Measurements from ENCODE around the gene PDGFC.

The PDGFC gene

DNA sequence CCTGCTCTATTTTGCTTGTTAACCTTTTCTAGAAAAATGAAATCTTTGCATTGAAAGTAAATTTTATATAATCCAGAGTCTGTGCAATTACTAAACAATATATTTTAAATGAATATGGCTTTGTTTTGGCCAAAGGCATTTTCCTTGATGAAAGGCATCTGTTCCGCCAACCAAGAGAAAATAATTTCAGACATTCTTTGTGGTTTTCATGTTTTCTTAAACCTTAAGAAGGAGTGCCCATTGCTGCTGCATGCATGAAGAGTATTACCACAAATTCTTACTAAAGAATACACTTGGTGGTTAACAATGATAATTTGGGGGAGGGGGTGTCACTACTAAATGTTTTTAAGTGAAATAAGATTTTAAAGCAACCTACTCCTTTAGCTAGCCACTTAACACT, 2.7 kb upstream of the PDGFC start:
- DNase-seq (ENCODE audit: low spot score) = no peak

- DNase-seq (ENCODE audit: low spot score) = no peak
Measured at GRCh38 chr4:156972379-156973015, 898 bp upstream of the PDGFC start.

GRCh38 chr4:156971165-156971675, 379 bp downstream of the PDGFC start:
- no peak for DNase-seq (ENCODE audit: low spot score)

DNA sequence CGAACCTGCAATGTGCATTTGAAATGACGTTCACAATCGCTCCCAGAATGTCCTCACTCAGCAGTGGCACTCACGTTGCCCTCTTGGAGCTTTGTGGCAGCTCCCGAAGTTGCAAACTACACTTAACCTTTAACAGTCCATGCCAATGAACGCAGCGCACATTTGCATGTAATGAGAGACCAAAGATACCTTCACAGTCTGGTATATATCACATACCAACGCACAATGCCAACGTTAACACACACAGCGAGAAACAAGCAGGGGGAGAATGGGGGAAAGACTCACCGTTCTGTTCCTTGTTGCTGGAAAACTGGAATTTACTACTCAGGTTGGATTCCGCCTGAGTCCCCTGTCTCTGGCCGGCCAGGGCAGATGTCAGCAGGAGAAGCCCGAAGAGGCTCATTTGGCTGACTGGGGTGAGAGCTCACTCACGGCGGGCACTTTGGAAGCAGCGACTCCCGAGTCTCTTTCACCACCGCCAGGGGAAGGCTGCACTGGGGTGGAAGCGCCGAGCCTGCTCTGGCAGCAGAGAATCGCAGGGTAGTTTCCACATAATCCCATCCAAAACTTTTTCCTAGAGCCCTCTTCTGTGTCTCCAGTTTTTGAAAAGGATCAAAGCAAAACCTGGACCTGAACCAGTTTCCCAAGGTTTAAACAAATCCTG, 966 bp downstream of the PDGFC start:
- DNase-seq (ENCODE audit: low spot score) = no peak

DNA sequence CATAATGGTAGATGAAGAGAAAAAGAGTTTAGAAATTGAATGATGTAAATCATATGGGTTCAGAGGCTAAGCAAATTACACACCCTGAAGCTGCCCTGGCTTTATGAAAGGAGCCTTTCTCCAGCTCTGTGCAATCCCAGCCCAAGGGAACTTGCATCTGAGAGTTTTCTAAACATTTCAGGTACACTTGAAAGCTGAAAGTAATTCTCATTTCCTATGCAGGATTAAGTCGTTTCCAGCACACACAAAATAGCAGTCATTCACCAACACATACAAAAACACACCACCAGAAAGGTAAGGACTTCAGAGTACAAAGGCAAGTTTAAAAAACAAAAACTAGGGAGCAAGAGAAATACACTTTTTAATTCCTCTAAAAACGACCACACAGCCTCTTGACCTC, 1.7 kb downstream of the PDGFC start:
- no peak for DNase-seq (ENCODE audit: low spot score)

- DNase-seq (ENCODE audit: low spot score) = no peak
Measured at GRCh38 chr4:156969101-156969500, 2.5 kb downstream of the PDGFC start.

- peak; percentile 56 for DNase-seq (ENCODE audit: low spot score)
Measured at GRCh38 chr4:156968479-156968984, 3.1 kb downstream of the PDGFC start.

DNA sequence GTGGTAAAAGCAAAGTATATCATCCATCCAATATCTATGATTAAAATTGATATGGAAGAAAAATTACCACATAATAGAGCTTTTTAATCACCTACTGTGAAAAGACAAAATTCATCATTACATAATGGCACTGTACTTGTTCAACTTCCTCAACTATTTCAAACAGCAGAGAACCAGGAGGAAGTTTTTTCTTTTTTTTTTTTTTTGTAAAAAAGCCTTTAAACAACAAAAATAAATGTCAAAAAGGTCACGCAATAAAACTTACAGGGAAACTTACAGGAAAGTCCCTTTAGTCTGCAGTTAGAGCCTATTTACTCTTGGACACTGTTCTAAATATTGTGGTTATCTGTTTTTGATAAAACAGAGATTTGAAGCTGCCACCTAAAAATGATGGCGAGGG, 4.8 kb downstream of the PDGFC start:
- DNase-seq (ENCODE audit: low spot score) = no peak

- no peak for DNase-seq (ENCODE audit: low spot score)
Measured at GRCh38 chr4:156963419-156963818, 8.2 kb downstream of the PDGFC start.

GRCh38 chr4:156962528-156962974, 9.0 kb downstream of the PDGFC start:
- peak; percentile 16 for DNase-seq (ENCODE audit: low spot score)

DNA sequence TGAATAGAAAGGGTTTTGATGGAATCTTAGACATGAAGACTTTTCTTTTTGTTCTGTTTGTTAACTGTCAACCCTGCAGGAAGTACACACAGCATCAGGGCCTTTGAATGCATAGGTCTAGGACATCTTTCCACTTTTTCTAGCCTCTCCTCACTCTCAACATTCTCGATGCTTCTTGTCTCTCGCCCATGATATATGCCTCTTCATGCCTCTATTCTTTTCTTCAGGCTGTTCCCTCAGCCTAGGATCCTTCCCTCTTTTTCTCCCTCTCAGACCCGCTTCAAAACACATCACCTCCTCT, 9.6 kb downstream of the PDGFC start:
- no peak for DNase-seq (ENCODE audit: low spot score)

- no peak for DNase-seq (ENCODE audit: low spot score)
Measured at GRCh38 chr4:156961196-156962057, 10.2 kb downstream of the PDGFC start.

DNA sequence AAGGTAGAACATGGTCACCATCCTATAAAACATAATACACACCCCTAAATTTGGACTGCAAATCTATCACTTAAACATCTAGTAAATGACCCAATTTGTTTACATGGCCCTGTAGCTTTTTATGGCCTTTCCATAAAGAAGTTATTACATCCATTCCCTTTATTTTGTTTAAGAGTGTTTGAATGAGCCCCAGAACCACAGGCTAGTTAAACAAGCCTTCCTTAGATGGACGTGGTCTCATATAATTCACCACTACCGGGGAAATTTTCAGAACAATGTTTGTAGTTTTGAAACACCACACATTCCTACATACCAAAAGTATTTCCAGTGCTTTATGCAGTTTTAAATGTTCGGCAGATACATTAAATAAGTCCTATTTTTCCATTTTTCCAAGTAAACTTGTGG, 12.3 kb downstream of the PDGFC start:
- no peak for DNase-seq (ENCODE audit: low spot score)

DNA sequence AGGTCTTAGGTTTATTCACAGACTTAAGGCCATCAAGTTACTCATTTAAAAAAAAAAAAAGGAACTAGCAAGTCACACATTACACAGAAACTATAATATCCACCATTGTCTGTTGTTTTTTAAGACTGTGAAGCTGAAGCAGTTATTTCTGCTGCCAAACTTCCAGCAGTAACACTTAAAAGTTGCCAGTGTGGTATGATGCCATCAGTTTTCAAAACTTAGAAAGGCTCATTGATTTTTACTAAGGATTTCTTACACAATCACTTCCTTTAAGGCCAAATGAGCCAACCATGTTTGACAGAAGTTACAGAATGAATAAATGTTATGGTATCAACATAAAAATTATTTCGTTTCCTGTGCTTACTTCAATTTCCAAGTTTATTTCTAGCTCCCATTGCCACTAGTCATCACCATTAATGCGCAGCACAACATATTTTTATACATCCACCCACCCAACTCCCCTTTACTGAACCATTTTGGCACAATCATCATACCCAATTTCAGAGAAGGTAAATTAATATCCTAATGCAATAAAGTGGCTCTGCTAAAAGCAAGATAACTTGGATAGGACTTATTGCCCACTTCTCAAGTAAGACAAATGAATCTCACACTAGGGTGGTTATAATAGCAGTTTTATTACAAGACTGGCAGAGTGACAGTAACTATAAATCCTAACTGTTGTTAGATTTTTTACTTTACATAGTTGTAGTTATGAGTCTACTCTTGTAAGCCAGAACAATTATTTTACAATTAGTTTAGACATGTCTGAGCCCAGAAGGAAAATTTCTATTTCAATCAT, 13.1 kb downstream of the PDGFC start:
- DNase-seq (ENCODE audit: low spot score) = no peak

GRCh38 chr4:156957556-156957955, 14.0 kb downstream of the PDGFC start:
- DNase-seq (ENCODE audit: low spot score) = no peak

DNA sequence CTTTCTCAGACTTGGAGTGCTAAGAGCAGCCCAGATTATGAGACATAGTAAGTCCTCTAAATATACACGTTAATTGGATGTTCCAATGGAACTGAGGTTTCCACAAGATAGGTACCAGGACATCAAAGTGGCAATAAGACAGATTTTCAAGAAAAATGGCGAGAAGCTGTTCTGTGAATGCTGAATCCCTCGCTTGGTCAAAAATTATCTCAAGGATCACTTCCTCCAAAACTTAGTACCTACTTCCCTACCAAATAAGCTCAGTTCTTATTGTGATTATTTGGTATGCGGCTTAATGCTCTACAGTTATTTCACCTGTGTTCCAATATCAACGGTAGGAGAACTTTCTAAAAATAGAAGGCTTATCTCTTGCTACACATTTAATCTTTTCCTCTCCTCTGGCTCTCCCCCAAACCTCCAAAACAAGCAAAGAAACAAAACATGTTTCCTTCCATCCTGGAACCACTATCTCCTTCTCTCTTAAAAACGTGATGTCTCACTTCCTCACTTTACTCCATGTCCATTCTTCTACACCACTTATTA, 14.7 kb downstream of the PDGFC start:
- DNase-seq (ENCODE audit: low spot score) = no peak

GRCh38 chr4:156956359-156956758, 15.2 kb downstream of the PDGFC start:
- no peak for DNase-seq (ENCODE audit: low spot score)

GRCh38 chr4:156954587-156954986, 17.0 kb downstream of the PDGFC start:
- no peak for DNase-seq (ENCODE audit: low spot score)

GRCh38 chr4:156953951-156954350, 17.6 kb downstream of the PDGFC start:
- DNase-seq (ENCODE audit: low spot score) = no peak

DNA sequence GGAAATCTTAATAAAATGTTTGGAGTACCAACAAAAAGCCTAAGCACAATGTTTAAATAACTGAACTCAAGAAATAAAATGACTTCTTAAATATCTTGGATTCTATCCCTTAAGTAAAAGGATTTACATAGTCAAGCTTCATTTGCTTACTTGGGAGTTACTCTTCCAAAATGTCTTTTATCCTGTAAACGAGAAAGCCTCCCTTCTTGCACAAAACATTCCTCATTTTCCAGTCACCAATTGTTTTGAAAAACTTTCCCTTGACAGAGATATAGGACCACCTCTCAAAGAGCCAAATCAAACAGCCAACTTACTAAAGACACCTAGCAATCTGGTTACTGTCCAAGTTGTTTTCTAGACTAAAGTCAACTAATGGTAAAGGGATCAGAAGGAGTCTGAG, 18.6 kb downstream of the PDGFC start:
- DNase-seq (ENCODE audit: low spot score) = no peak

DNA sequence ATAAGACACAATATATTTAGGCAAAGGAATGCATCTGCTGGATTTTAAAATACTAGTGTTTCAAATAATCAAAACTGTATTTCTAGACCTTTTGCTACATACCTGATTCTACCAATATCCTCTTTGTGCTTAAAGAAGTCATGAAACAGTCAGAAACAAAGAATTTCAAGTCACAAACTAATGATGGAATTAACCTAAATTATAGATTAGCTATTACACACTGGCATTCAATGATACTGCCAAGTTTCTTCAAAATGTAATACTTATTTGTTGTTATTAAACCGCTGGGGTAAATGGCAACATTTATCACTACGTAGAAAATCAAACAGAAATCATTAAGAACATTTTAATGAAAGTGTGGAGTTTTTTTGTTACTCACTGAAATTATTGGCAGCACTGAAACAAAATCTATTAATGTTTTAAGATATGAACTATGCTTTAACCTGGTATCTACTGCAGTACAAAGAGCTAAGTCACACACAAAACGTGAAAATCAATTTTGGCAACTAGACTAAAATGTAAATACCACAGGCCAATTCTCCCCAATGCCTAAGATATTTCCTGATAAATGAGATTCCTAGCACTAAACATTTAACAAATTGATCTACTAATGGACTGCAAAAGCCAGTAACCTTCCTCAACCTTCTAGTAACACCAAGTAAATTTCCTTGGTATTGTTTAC, 19.4 kb downstream of the PDGFC start:
- DNase-seq (ENCODE audit: low spot score) = no peak

All from RKO (cell line).